ENCODE data around the gene NET1.

NET1 gene

DNA sequence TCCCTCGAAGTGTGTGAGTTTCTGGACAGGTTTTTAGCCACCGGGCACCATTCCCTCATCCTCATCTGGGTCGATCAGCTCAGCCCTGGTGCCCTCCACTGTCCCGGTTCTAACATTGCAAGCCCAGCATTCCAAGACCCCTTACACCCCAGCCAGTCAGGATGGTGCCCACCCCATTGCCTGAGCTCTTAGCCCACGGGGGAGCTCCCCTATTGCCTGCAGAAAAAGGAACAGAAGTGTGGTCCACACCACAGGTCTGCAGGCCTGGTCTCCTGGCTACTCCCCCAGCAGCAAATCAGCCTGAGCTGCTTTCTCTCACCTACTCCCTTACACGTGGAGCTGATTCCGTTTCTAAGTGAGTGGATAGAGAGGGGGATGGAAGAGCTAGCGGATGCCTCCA, 82.3 kb downstream of the NET1 start:
- TF ChIP-seq, protein P1, sequence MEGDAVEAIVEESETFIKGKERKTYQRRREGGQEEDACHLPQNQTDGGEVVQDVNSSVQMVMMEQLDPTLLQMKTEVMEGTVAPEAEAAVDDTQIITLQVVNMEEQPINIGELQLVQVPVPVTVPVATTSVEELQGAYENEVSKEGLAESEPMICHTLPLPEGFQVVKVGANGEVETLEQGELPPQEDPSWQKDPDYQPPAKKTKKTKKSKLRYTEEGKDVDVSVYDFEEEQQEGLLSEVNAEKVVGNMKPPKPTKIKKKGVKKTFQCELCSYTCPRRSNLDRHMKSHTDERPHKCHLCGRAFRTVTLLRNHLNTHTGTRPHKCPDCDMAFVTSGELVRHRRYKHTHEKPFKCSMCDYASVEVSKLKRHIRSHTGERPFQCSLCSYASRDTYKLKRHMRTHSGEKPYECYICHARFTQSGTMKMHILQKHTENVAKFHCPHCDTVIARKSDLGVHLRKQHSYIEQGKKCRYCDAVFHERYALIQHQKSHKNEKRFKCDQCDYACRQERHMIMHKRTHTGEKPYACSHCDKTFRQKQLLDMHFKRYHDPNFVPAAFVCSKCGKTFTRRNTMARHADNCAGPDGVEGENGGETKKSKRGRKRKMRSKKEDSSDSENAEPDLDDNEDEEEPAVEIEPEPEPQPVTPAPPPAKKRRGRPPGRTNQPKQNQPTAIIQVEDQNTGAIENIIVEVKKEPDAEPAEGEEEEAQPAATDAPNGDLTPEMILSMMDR (IDR thresholded peaks at IDR 0.05; ENCODE audit: control insufficient read depth, insufficient read depth, low read depth, low read length, missing control alignments): no peak

GRCh38 chr10:5496261-5497250, 84.2 kb downstream of the NET1 start:
- TF ChIP-seq, protein P1 (IDR thresholded peaks at IDR 0.05; ENCODE audit: control insufficient read depth, insufficient read depth, low read depth, low read length, missing control alignments): no peak
- DNase-seq (ENCODE audit: low read depth): no peak
- no peak overlapping the region for H3K4me3 ChIP-seq (ENCODE audit: control insufficient read depth, low read depth, low read length)

More for the DNA sequence above, 82.3 kb downstream of the NET1 start:
- no peak overlapping the region for H3K4me3 ChIP-seq (ENCODE audit: control insufficient read depth, low read depth, low read length)
- DNase-seq (ENCODE audit: low read depth): no peak

- DNase-seq (ENCODE audit: low read depth): no peak
- H3K4me3 ChIP-seq (ENCODE audit: control insufficient read depth, low read depth, low read length): no peak overlapping the region
- TF ChIP-seq, protein P1 (IDR thresholded peaks at IDR 0.05; ENCODE audit: control insufficient read depth, insufficient read depth, low read depth, low read length, missing control alignments): no peak
These were observed 84.9 kb downstream of the NET1 start for GRCh38 chr10:5497289-5497688.

DNA sequence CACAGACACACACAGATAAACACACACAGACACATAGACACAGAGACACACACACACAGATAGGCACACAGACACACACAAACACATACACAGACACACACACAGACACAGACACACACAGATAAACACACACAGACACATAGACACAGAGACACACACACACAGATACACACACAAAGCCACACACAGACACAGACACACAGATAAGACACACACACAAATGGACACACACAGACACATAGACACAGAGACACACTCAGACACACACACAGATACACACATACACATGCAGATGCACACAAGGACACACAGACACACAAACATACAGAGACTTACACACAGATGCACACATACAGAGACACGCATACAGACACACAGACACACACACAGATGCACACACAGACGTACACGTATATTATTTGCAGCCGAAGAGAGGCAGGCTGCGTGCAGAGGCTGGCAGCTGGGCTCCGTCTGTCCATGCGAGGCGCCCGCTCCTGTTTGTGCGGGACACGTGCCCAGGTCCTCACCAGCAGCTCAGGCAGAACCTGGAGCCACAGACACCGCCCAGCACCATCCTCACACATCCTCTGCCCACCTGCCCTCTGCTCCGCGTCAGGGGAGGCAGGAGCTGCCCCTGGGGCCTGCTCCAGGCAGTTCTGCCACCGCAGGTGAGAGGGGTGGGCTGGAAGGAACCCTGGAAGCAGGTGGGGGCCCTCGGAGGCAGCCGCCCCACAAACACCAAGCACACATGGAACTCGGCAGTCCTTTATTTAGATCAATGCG, 85.8 kb downstream of the NET1 start:
- TF ChIP-seq, protein P1 (IDR thresholded peaks at IDR 0.05; ENCODE audit: control insufficient read depth, insufficient read depth, low read depth, low read length, missing control alignments): no peak
- H3K4me3 ChIP-seq (ENCODE audit: control insufficient read depth, low read depth, low read length): no peak overlapping the region
- no peak for DNase-seq (ENCODE audit: low read depth)

DNA sequence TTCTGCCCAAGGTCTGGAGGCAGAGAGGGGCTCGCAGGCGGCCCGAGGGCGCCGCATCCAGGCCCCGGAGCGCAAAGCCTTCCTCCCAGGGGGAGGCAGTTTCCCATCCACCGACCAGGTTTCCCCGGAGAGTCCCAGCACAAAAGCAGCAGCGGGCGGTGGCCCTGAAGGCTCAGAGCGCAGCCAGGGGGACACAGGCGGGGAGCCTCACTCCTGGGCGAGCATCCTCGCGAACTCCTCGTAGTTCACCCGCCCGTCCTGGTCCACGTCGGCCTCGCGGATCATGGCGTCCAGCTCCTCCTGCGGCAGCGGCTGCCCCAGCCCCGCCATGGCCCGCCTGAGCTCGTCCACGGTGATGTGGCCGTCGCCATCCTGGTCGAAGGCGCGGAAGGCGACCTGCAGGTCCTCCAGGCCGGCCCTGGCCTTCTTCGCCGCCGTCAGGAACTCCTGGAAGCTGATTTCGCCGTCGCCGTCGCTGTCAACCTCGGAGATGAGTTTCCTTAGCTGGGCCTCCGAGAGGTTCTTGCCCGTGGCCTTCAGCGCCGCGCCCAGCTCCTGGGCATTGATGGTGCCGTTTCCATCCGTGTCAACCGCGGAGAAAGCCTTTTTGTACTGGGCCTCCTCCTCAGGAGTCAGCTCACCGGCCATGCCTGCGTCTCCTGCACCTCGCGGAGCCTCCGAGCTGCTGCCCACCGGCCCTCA, 86.6 kb downstream of the NET1 start:
- TF ChIP-seq, protein P1 (IDR thresholded peaks at IDR 0.05; ENCODE audit: control insufficient read depth, insufficient read depth, low read depth, low read length, missing control alignments): no peak
- no peak overlapping the region for H3K4me3 ChIP-seq (ENCODE audit: control insufficient read depth, low read depth, low read length)
- no peak for DNase-seq (ENCODE audit: low read depth)

- no peak within 1 kb of the TSS for H3K4me3 ChIP-seq (ENCODE audit: control insufficient read depth, low read depth, low read length)
- no peak for DNase-seq (ENCODE audit: low read depth)
- TF ChIP-seq, protein P1 (IDR thresholded peaks at IDR 0.05; ENCODE audit: control insufficient read depth, insufficient read depth, low read depth, low read length, missing control alignments): no peak
These were observed 87.3 kb downstream of the NET1 start, which contains the start of gene CALML5 for GRCh38 chr10:5499493-5500140. Gene CALML5, minus strand, starts transcription at chr10:5499570. Its CDS starts 132 bp downstream, at chr10:5499438.
